H9 (cell line): ENCODE results near the gene TNP2. TPM values are rescaled to one million over a fixed set of nuclear protein-coding genes. Genes with fewer than 3 reads are reported as not detected.

Source experiments
- DNase-seq: peaks from one replicate; pipeline ENCODE4 v3.0.0-alpha.2; 2017
- H2AFZ ChIP-seq: one replicate; pipeline ENCODE4 v1.6.1; 2013; ENCODE audit warnings: mild to moderate bottlenecking, low read length, control low read depth, moderate library complexity
- H2AK5ac ChIP-seq: 2 replicates; pipeline ENCODE4 v1.6.1; 2013; ENCODE audit warnings: low read length, control low read depth, mixed read lengths; ENCODE audit not compliant: insufficient read length
- H2BK120ac ChIP-seq: one replicate; pipeline ENCODE4 v1.6.1; 2013; ENCODE audit warnings: low read depth, mild to moderate bottlenecking, low read length, control low read depth, inconsistent platforms; ENCODE audit not compliant: poor library complexity, severe bottlenecking
- H2BK12ac ChIP-seq: 2 replicates; pipeline ENCODE4 v1.6.1; 2013; ENCODE audit warnings: low read length, control low read depth, mixed read lengths, low read depth; ENCODE audit not compliant: insufficient read length
- H2BK15ac ChIP-seq: 2 replicates; pipeline ENCODE4 v1.6.1; 2013; ENCODE audit warnings: low read depth, low read length, control low read depth
- H2BK20ac ChIP-seq: one replicate; pipeline ENCODE4 v1.6.1; 2013; ENCODE audit warnings: low read depth, mild to moderate bottlenecking, low read length, control low read depth, inconsistent platforms; ENCODE audit not compliant: poor library complexity, severe bottlenecking
- H2BK5ac ChIP-seq: 2 replicates; pipeline ENCODE4 v1.6.1; 2013; ENCODE audit warnings: low read length, control low read depth, mixed read lengths; ENCODE audit not compliant: insufficient read length
- H3K14ac ChIP-seq: 2 replicates; pipeline ENCODE4 v1.6.1; 2013; ENCODE audit warnings: low read length, control low read depth; ENCODE audit not compliant: insufficient read depth
- H3K18ac ChIP-seq: 2 replicates; pipeline ENCODE4 v1.6.1; 2013; ENCODE audit warnings: low read depth, mild to moderate bottlenecking, mixed read lengths, low read length, control low read depth; ENCODE audit not compliant: insufficient read length
- H3K23ac ChIP-seq: 2 replicates; pipeline ENCODE4 v1.6.1; 2013; ENCODE audit warnings: low read length, control low read depth, mixed read lengths, low read depth; ENCODE audit not compliant: insufficient read length
- H3K23me2 ChIP-seq: 2 replicates; pipeline ENCODE4 v1.6.1; 2013; ENCODE audit warnings: low read depth, mild to moderate bottlenecking, mixed read lengths, low read length, control low read depth; ENCODE audit not compliant: insufficient read length, poor library complexity, severe bottlenecking
- H3K27ac ChIP-seq: 2 replicates; pipeline ENCODE4 v1.5.1; 2013; ENCODE audit warnings: low read length, control low read depth, mixed read lengths, low read depth; ENCODE audit not compliant: insufficient read length
- H3K27me3 ChIP-seq: 2 replicates; pipeline ENCODE4 v1.6.1; 2013; ENCODE audit warnings: low read length, control low read depth, inconsistent platforms; ENCODE audit not compliant: insufficient read depth
- H3K4ac ChIP-seq: 2 replicates; pipeline ENCODE4 v1.6.1; 2013; ENCODE audit warnings: low read depth, mild to moderate bottlenecking, control low read depth, inconsistent platforms, low read length, moderate library complexity
- H3K4me1 ChIP-seq: 2 replicates; pipeline ENCODE4 v1.6.1; 2013; ENCODE audit warnings: low read length, control low read depth, inconsistent platforms; ENCODE audit not compliant: insufficient read depth
- H3K4me2 ChIP-seq: 2 replicates; pipeline ENCODE4 v1.6.1; 2013; ENCODE audit warnings: low read length, control low read depth, mixed read lengths; ENCODE audit not compliant: insufficient read length, insufficient read depth
- H3K56ac ChIP-seq: 2 replicates; pipeline ENCODE4 v1.6.1; 2013; ENCODE audit warnings: low read depth, mild to moderate bottlenecking, mixed read lengths, low read length, control low read depth; ENCODE audit not compliant: insufficient read length
- H3K79me1 ChIP-seq: 2 replicates; pipeline ENCODE4 v1.6.1; 2013; ENCODE audit warnings: low read depth, mild to moderate bottlenecking, moderate library complexity, low read length, control low read depth, inconsistent platforms; ENCODE audit not compliant: insufficient read depth, poor library complexity, severe bottlenecking
- H3K79me2 ChIP-seq: 2 replicates; pipeline ENCODE4 v1.6.1; 2013; ENCODE audit warnings: low read length, control low read depth, inconsistent platforms; ENCODE audit not compliant: insufficient read depth
- H3K9ac ChIP-seq: 2 replicates; pipeline ENCODE4 v1.6.1; 2013; ENCODE audit warnings: low read length, control low read depth, mixed read lengths; ENCODE audit not compliant: insufficient read length; ENCODE audit errors: extremely low read depth
- H3K9me3 ChIP-seq: one replicate; pipeline ENCODE4 v1.6.1; 2013; ENCODE audit warnings: low read depth, low read length, inconsistent platforms; ENCODE audit not compliant: control insufficient read depth
- H3T11ph ChIP-seq: one replicate; pipeline ENCODE4 v1.6.1; 2013; ENCODE audit warnings: mild to moderate bottlenecking, low read length, control low read depth, inconsistent platforms
- H4K20me1 ChIP-seq: one replicate; pipeline ENCODE4 v1.6.1; 2013; ENCODE audit not compliant: control insufficient read depth, insufficient read length, insufficient read depth
- H4K5ac ChIP-seq: 2 replicates; pipeline ENCODE4 v1.6.1; 2013; ENCODE audit warnings: low read depth, mild to moderate bottlenecking, mixed read lengths, low read length, control low read depth; ENCODE audit not compliant: insufficient read length
- H4K8ac ChIP-seq: replicated peaks from 2 replicates; pipeline ENCODE4 v1.6.1; 2013; ENCODE audit warnings: low read length, control low read depth, mixed read lengths, low read depth; ENCODE audit not compliant: insufficient read length
- H4K91ac ChIP-seq: 2 replicates; pipeline ENCODE4 v1.6.1; 2013; ENCODE audit warnings: low read depth, mild to moderate bottlenecking, moderate library complexity, mixed read lengths, low read length, control low read depth; ENCODE audit not compliant: insufficient read length
- H3K27ac Mint-ChIP-seq, 3 experiments: 2 replicates in 2 of 3; 3 replicates in 1 of 3; pipeline ENCODE4 v1.8.0; 2020 to 2021; ENCODE audit warnings: mixed read lengths in 3 of 3, mild to moderate bottlenecking in 1 of 3, moderate library complexity in 1 of 3
- H3K27me3 Mint-ChIP-seq: 2 replicates; pipeline ENCODE4 v1.8.0; 2021; ENCODE audit warnings: low read depth, mild to moderate bottlenecking, moderate library complexity, mixed read lengths
- H3K36me3 Mint-ChIP-seq, 3 experiments: 2 replicates in 2 of 3; 3 replicates in 1 of 3; pipeline ENCODE4 v1.8.0; 2020 to 2021; ENCODE audit warnings: low read depth in 3 of 3, mixed read lengths in 3 of 3; ENCODE audit not compliant: insufficient read depth in 1 of 3
- H3K4me1 Mint-ChIP-seq, 2 experiments: 2 replicates each; pipeline ENCODE4 v1.8.0; 2020; ENCODE audit warnings: mixed read lengths in 2 of 2
- H3K4me3 Mint-ChIP-seq, 2 experiments: 2 replicates in 1 of 2; 3 replicates in 1 of 2; pipeline ENCODE4 v1.8.0; 2020 to 2021; ENCODE audit warnings: mild to moderate bottlenecking in 2 of 2, mixed read lengths in 2 of 2, moderate library complexity in 1 of 2
- H3K9me3 Mint-ChIP-seq, 2 experiments: 2 replicates in 1 of 2; 3 replicates in 1 of 2; pipeline ENCODE4 v1.8.0; 2020; ENCODE audit warnings: mild to moderate bottlenecking in 2 of 2, mixed read lengths in 2 of 2, moderate library complexity in 1 of 2
- WGBS: extraction: QIAGEN DNeasy Blood & Tissue Kit; methylation state at CpG from one replicate; pipeline ENCODE4 v1.1.7; 2013; ENCODE audit warnings: missing lambda C conversion rate, low lambda C conversion rate, mixed read lengths; ENCODE audit not compliant: insufficient read length; ENCODE audit errors: extremely low coverage; 5-methylcytosine and 5-hydroxymethylcytosine counted together
- total RNA-seq: library from RNA; stranded (reverse); gene quantifications from 2 replicates; pipeline ENCODE4 v1.2.1, GENCODE V29; 2021
- TF ChIP-seq, protein P1 (sequence below): fragments of 200-600 bp; sonication (generic); conservative IDR thresholded peaks from 3 replicates; pipeline ENCODE4 v1.8.0; 2021; ENCODE audit warnings: antibody characterized with exemption, mild to moderate bottlenecking

Gene TNP2
- total RNA-seq, 1 experiment from 2014 or later = not detected

DNA sequence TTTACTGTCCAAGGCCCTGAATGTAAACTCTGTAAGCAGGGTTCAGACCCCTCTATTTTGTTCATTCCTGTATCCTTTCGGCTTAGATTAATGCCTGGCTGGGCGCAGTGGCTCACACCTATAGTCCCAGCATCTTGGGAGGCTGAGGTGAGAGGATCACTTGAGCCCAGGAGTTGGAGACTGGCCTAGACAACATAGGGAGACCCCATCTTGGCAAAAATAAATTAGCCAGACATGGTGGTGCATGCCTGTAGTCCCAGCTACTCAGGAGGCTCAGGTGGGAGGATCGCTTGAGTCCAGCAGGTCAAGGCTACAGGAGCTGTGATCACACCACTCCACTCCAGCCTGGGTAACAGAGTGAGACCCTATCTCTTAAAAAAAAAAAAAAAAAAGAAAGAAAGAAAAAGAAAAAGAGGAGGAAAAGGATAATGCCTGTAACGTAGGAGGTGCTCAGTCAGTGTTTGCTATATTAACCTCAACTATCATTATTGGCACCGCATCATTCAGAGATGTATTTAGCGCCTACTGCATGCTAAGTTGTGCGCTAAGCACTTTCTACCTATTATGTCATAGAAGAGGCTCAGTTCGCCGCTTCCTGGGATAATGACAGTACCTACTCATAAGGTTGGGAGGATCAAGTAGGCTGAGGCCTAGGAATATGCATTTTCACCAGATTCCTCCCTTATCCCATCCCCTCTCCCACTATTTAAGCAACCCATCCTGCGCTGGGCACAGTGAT, 18.2 kb downstream of the TNP2 start:
- H3K23ac ChIP-seq = no peak overlapping the region
- H3K18ac ChIP-seq = no peak overlapping the region
- peaks cover 10% of the 10 kb centered on the region; the same call in 1 of the 2 replicates for H3K79me2 ChIP-seq
- H2BK12ac ChIP-seq = no peak overlapping the region
- no peaks in the 10 kb centered on the region for H3K27me3 Mint-ChIP-seq
- H3K4ac ChIP-seq = no peak overlapping the region
- H3K4me3 Mint-ChIP-seq = no peak overlapping the region; a peak in 1 of 5 replicates
- H2BK20ac ChIP-seq = no peak overlapping the region
- WGBS = no CpG with 5 or more reads among the region's 10 CpGs
- H3K9me3 Mint-ChIP-seq = no peaks in the 10 kb centered on the region
- no peak overlapping the region for H2BK5ac ChIP-seq
- H2AK5ac ChIP-seq = no peak overlapping the region
- TF ChIP-seq, protein P1, sequence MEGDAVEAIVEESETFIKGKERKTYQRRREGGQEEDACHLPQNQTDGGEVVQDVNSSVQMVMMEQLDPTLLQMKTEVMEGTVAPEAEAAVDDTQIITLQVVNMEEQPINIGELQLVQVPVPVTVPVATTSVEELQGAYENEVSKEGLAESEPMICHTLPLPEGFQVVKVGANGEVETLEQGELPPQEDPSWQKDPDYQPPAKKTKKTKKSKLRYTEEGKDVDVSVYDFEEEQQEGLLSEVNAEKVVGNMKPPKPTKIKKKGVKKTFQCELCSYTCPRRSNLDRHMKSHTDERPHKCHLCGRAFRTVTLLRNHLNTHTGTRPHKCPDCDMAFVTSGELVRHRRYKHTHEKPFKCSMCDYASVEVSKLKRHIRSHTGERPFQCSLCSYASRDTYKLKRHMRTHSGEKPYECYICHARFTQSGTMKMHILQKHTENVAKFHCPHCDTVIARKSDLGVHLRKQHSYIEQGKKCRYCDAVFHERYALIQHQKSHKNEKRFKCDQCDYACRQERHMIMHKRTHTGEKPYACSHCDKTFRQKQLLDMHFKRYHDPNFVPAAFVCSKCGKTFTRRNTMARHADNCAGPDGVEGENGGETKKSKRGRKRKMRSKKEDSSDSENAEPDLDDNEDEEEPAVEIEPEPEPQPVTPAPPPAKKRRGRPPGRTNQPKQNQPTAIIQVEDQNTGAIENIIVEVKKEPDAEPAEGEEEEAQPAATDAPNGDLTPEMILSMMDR = no peak
- no peaks in the 10 kb centered on the region for H3K79me1 ChIP-seq
- H3K27ac ChIP-seq = no peak overlapping the region
- no peaks in the 10 kb centered on the region for H3K27me3 ChIP-seq
- no peaks in the 10 kb centered on the region for H3K4me1 ChIP-seq
- H3K36me3 Mint-ChIP-seq = peaks cover 5 to 13% (median 8%) of the 10 kb centered on the region in 3 experiments; a peak in 6 of 7 replicates
- H4K91ac ChIP-seq = no peak overlapping the region
- H4K8ac ChIP-seq = no peak overlapping the region
- H3K9me3 ChIP-seq = no peaks in the 10 kb centered on the region
- H3K27ac Mint-ChIP-seq = peak overlapping the region in 1 of 3 experiments; percentile 73; a peak in 1 of 7 replicates
- no peak overlapping the region for H2BK120ac ChIP-seq
- H3K56ac ChIP-seq = no peak overlapping the region
- no peaks in the 10 kb centered on the region for H3K23me2 ChIP-seq
- H2AFZ ChIP-seq = no peak overlapping the region
- no peak overlapping the region for H3K9ac ChIP-seq
- H2BK15ac ChIP-seq = no peak overlapping the region
- H3K4me2 ChIP-seq = no peak overlapping the region
- no peak overlapping the region for H4K5ac ChIP-seq
- peaks cover 6% of the 10 kb centered on the region for H4K20me1 ChIP-seq
- H3T11ph ChIP-seq = no peak overlapping the region
- H3K4me1 Mint-ChIP-seq = peaks cover 18% of the 10 kb centered on the region in 2 experiments
- DNase-seq = no peak
- no peak overlapping the region for H3K14ac ChIP-seq
